ENCODE results near the gene CFAP99.

Gene CFAP99

GRCh38 chr4:2393353-2394270 is 25.1 kb upstream of the CFAP99 start:
- no peak for DNase-seq

GRCh38 chr4:2394528-2394927 is 24.2 kb upstream of the CFAP99 start:
- DNase-seq: no peak

- DNase-seq: no peak
These were observed 23.7 kb upstream of the CFAP99 start for GRCh38 chr4:2395038-2395437.

GRCh38 chr4:2395584-2395983 is 23.2 kb upstream of the CFAP99 start:
- no peak for DNase-seq

- DNase-seq: no peak
These were observed 21.9 kb upstream of the CFAP99 start for GRCh38 chr4:2396781-2397368.

- no peak for DNase-seq
These were observed 21.0 kb upstream of the CFAP99 start for GRCh38 chr4:2397596-2398379.

- no peak for DNase-seq
These were observed 19.5 kb upstream of the CFAP99 start for GRCh38 chr4:2399216-2399615.

- DNase-seq: no peak
These were observed 19.0 kb upstream of the CFAP99 start for GRCh38 chr4:2399631-2400190.

GRCh38 chr4:2400841-2401609 is 17.7 kb upstream of the CFAP99 start:
- DNase-seq: no peak

GRCh38 chr4:2401610-2401983 is 17.2 kb upstream of the CFAP99 start:
- no peak for DNase-seq

- no peak for DNase-seq
These were observed 16.5 kb upstream of the CFAP99 start for GRCh38 chr4:2402048-2402842.

GRCh38 chr4:2402941-2403340 is 15.8 kb upstream of the CFAP99 start:
- DNase-seq: no peak

GRCh38 chr4:2406406-2406805 is 12.3 kb upstream of the CFAP99 start:
- no peak for DNase-seq

GRCh38 chr4:2406920-2407319 is 11.8 kb upstream of the CFAP99 start:
- no peak for DNase-seq

- no peak for DNase-seq
These were observed 10.8 kb upstream of the CFAP99 start for GRCh38 chr4:2407991-2408342.

- DNase-seq: no peak
These were observed 10.3 kb upstream of the CFAP99 start for GRCh38 chr4:2408401-2408958.

GRCh38 chr4:2408976-2409375 is 9.8 kb upstream of the CFAP99 start:
- no peak for DNase-seq

GRCh38 chr4:2409381-2409783 is 9.4 kb upstream of the CFAP99 start:
- DNase-seq: no peak

- DNase-seq: peak; percentile 27
These were observed 6.8 kb upstream of the CFAP99 start for GRCh38 chr4:2411786-2412510.

- peak; percentile 71 for DNase-seq
These were observed 6.2 kb upstream of the CFAP99 start for GRCh38 chr4:2412534-2412884.

Measured in stimulated activated CD4-positive, alpha-beta T cell treated with anti-CD3 and anti-CD28 coated beads, Interleukin-4, amount 100 ng/mL, for 24 hours (primary cell).